OCI-LY1 (cell line): ENCODE measurements around the gene DCAF7.

ENCODE experiments used
- H2AFZ ChIP-seq: fragments of 200-600 bp; sonication (generic), shearing (Covaris generic); 2 replicates; pipeline ENCODE4 v1.6.0; 2014; ENCODE audit warnings: antibody characterized with exemption, mild to moderate bottlenecking, low read length
- H3F3A ChIP-seq: fragments of 200-600 bp; sonication (generic), shearing (Covaris generic); 2 replicates; pipeline ENCODE4 v1.6.0; 2014; ENCODE audit warnings: mild to moderate bottlenecking, antibody characterized with exemption, low read length, moderate library complexity; ENCODE audit not compliant: insufficient read depth
- H3K27ac ChIP-seq: fragments of 200-600 bp; sonication (generic); 2 replicates; pipeline ENCODE4 v1.5.1; 2014; ENCODE audit warnings: low read length, mixed run types, mild to moderate bottlenecking, low read depth; ENCODE audit not compliant: poor library complexity, severe bottlenecking
- H3K27me3 ChIP-seq: fragments of 200-600 bp; sonication (generic); 2 replicates; pipeline ENCODE4 v1.6.0; 2014; ENCODE audit warnings: antibody characterized with exemption, mild to moderate bottlenecking, low read length, moderate library complexity; ENCODE audit not compliant: insufficient read depth
- H3K36me3 ChIP-seq: fragments of 200-600 bp; sonication (generic); 2 replicates; pipeline ENCODE4 v1.6.1; 2014; ENCODE audit warnings: mild to moderate bottlenecking, antibody characterized with exemption, low read length, moderate library complexity, mixed read lengths; ENCODE audit not compliant: insufficient read depth
- H3K4me1 ChIP-seq: fragments of 200-600 bp; sonication (generic); 2 replicates; pipeline ENCODE4 v1.5.1; 2014; ENCODE audit warnings: mild to moderate bottlenecking, low read length, moderate library complexity; ENCODE audit not compliant: insufficient read depth, severe bottlenecking
- H3K4me2 ChIP-seq: fragments of 200-600 bp; sonication (generic), shearing (Covaris generic); 2 replicates; pipeline ENCODE4 v1.6.1; 2014; ENCODE audit warnings: low read length
- H3K4me3 ChIP-seq: fragments of 200-600 bp; sonication (generic); 2 replicates; pipeline ENCODE4 v1.5.1; 2014; ENCODE audit warnings: low read length, low read depth, mild to moderate bottlenecking, mixed read lengths; ENCODE audit not compliant: poor library complexity, severe bottlenecking
- H3K79me2 ChIP-seq: fragments of 200-600 bp; shearing (Covaris generic); 2 replicates; pipeline ENCODE4 v1.6.1; 2016; ENCODE audit warnings: mixed run types, low read length, mixed read lengths; ENCODE audit not compliant: insufficient read depth
- H3K9ac ChIP-seq: fragments of 200-600 bp; sonication (generic), shearing (Covaris generic); 2 replicates; pipeline ENCODE4 v1.6.1; 2014; ENCODE audit warnings: mild to moderate bottlenecking, low read length, mixed read lengths
- H3K9me2 ChIP-seq: fragments of 200-600 bp; sonication (generic), shearing (Covaris generic); 2 replicates; pipeline ENCODE4 v1.6.1; 2014; ENCODE audit warnings: low read depth, mild to moderate bottlenecking, low read length, mixed read lengths
- H3K9me3 ChIP-seq: fragments of 200-600 bp; shearing (Covaris generic); 2 replicates; pipeline ENCODE4 v1.6.1; 2014; ENCODE audit warnings: low read length, mixed read lengths
- H4K20me1 ChIP-seq: fragments of 200-600 bp; sonication (generic), shearing (Covaris generic); 2 replicates; pipeline ENCODE4 v1.6.0; 2016; ENCODE audit warnings: mild to moderate bottlenecking, low read length; ENCODE audit not compliant: insufficient read depth
- EZH2 ChIP-seq: fragments of 200-600 bp; sonication (generic), shearing (Covaris generic); IDR thresholded peaks from 2 replicates; pipeline ENCODE4 v1.8.0; 2017; ENCODE audit warnings: borderline replicate concordance, mixed run types, mild to moderate bottlenecking, antibody characterized with exemption, low read length, moderate library complexity, mixed read lengths
- TF ChIP-seq, protein P1 (sequence below): fragments of 200-600 bp; sonication (generic), shearing (Covaris generic); IDR thresholded peaks from 2 replicates; pipeline ENCODE4 v1.5.1; 2017; ENCODE audit warnings: mild to moderate bottlenecking, antibody characterized with exemption, low read length, moderate library complexity, mixed read lengths

Gene DCAF7

DNA sequence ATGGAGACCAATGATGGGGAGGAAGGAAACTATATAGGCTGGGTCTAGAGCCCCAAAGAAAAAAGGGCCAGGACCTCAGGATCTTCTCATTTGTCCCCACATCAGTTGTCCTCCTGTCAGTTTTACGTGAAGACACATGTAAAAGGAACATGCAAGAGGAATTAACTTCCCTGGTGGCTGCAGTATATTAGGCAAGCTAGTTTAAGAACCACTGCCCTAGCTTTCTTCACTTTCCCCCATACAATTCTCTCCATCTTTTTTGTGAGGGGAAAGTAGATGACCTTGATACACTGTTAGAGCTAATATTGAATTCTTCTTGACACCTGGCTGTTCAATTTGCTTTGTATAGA, 74.2 kb downstream of the DCAF7 start:
- no peaks in the 10 kb centered on the region for H3K36me3 ChIP-seq
- no peaks in the 10 kb centered on the region for H3K9me2 ChIP-seq
- no peak overlapping the region for H3K27ac ChIP-seq
- H3K9me3 ChIP-seq, result no peaks in the 10 kb centered on the region
- H4K20me1 ChIP-seq, result no peaks in the 10 kb centered on the region
- no peaks in the 10 kb centered on the region for H3F3A ChIP-seq
- H3K4me3 ChIP-seq, result no peak overlapping the region
- no peak overlapping the region for H3K4me2 ChIP-seq
- no peak for TF ChIP-seq EZH2
- TF ChIP-seq, protein P1, sequence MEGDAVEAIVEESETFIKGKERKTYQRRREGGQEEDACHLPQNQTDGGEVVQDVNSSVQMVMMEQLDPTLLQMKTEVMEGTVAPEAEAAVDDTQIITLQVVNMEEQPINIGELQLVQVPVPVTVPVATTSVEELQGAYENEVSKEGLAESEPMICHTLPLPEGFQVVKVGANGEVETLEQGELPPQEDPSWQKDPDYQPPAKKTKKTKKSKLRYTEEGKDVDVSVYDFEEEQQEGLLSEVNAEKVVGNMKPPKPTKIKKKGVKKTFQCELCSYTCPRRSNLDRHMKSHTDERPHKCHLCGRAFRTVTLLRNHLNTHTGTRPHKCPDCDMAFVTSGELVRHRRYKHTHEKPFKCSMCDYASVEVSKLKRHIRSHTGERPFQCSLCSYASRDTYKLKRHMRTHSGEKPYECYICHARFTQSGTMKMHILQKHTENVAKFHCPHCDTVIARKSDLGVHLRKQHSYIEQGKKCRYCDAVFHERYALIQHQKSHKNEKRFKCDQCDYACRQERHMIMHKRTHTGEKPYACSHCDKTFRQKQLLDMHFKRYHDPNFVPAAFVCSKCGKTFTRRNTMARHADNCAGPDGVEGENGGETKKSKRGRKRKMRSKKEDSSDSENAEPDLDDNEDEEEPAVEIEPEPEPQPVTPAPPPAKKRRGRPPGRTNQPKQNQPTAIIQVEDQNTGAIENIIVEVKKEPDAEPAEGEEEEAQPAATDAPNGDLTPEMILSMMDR, result no peak
- H3K27me3 ChIP-seq, result no peaks in the 10 kb centered on the region
- no peaks in the 10 kb centered on the region for H3K79me2 ChIP-seq
- no peak overlapping the region for H3K9ac ChIP-seq
- no peak overlapping the region for H2AFZ ChIP-seq
- H3K4me1 ChIP-seq, result peaks cover 20% of the 10 kb centered on the region

GRCh38 chr17:63626551-63627180, 76.4 kb downstream of the DCAF7 start:
- Histone ChIP-seq H3K4me1 (peaks cover 15% of the 10 kb centered on the region), H3K9me2 (no peaks in the 10 kb centered on the region), H3K9ac (no peak overlapping the region), H4K20me1 (no peaks in the 10 kb centered on the region), H3K36me3 (no peaks in the 10 kb centered on the region), H3K9me3 (no peaks in the 10 kb centered on the region), H3K4me2 (no peak overlapping the region), H3K27me3 (no peaks in the 10 kb centered on the region), H3K79me2 (no peaks in the 10 kb centered on the region), H3F3A (no peaks in the 10 kb centered on the region), H2AFZ (no peak overlapping the region), H3K4me3 (no peak overlapping the region), H3K27ac (no peak overlapping the region)
- TF ChIP-seq, protein P1, result no peak
- TF ChIP-seq EZH2, result no peak

- Histone ChIP-seq H3K4me2 (no peak overlapping the region), H3K9me2 (no peaks in the 10 kb centered on the region), H3K27ac (no peak overlapping the region), H3K9me3 (no peaks in the 10 kb centered on the region), H3K4me3 (no peak overlapping the region), H3K36me3 (peaks cover 7% of the 10 kb centered on the region; the same call in 1 of the 2 replicates), H3F3A (no peaks in the 10 kb centered on the region), H3K4me1 (no peaks in the 10 kb centered on the region), H3K79me2 (no peaks in the 10 kb centered on the region), H3K27me3 (no peaks in the 10 kb centered on the region), H2AFZ (no peak overlapping the region), H3K9ac (no peak overlapping the region), H4K20me1 (no peaks in the 10 kb centered on the region)
- TF ChIP-seq EZH2, result no peak
- TF ChIP-seq, protein P1, result no peak
Measured at GRCh38 chr17:63629627-63630026, 79.3 kb downstream of the DCAF7 start.
